Endometrial microvascular endothelial cells (primary cell): ENCODE results near the gene GATD1. TPM values are rescaled to one million over a fixed set of nuclear protein-coding genes. Genes with fewer than 3 reads are reported as not detected.

Source experiments
- in situ Hi-C: cut with HindIII; loops from 2 replicates; pipeline ENCODE4 v1.10.0; 2017; ENCODE audit warnings: low sequenced_read_pairs, low pct_unique_long_range_greater_than_20kb; ENCODE audit errors: inconsistent ontology term
- total RNA-seq: library from RNA; depleted of rRNA; stranded (reverse); fragments of >200 nt; gene quantifications from one replicate; pipeline ENCODE4 v1.2.3, GENCODE V29; 2015; ENCODE audit errors: inconsistent ontology term

The GATD1 gene
- total RNA-seq, 1 donor from 2014 or later = 36.2 TPM

DNA sequence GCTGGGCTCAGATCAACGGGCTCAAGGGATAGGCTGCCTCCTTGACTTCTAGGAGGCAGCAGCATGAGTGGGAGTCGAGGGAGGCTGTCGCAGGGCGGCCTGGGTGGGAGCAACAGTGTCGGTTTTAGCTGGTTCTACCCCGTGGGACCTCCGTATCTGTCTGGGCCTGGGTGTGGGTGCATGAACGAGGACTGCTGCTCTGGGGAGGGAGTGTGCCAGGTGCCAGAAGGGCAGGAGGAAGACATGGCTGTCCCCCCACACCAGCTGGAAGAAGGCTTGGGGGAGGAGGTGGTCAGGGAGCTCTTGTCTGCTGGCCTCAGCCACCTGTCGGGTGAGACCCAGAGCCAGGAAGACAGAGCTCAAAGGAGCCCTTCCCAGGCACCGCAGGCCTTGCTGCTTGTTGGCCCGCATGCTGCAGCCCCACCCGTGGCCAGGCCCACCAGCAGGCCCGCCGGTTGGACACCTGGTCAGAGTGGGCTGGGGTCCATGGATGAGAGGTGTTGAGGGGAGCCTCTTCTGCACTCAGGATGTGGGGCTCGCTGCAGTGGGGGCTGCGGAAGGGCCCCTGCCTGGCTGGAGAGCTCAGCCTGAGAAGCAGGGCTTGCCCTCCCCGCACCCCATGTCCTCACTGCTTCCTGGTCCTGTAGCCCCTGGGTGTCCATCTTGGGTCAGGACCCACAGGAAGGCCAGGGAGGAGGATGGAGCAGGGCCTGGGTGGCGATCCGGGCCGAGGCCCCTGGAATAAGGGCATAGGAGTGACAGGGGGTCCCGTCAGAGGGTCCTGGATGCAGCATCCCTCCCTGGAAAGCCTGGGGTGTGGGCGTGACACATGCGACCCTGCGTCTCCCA is 9.2 kb upstream of the GATD1 start:
- in situ Hi-C loops = no loop called here

GRCh38 chr11:783581-784015 is 6.3 kb upstream of the GATD1 start:
- in situ Hi-C loops = no loop called here

DNA sequence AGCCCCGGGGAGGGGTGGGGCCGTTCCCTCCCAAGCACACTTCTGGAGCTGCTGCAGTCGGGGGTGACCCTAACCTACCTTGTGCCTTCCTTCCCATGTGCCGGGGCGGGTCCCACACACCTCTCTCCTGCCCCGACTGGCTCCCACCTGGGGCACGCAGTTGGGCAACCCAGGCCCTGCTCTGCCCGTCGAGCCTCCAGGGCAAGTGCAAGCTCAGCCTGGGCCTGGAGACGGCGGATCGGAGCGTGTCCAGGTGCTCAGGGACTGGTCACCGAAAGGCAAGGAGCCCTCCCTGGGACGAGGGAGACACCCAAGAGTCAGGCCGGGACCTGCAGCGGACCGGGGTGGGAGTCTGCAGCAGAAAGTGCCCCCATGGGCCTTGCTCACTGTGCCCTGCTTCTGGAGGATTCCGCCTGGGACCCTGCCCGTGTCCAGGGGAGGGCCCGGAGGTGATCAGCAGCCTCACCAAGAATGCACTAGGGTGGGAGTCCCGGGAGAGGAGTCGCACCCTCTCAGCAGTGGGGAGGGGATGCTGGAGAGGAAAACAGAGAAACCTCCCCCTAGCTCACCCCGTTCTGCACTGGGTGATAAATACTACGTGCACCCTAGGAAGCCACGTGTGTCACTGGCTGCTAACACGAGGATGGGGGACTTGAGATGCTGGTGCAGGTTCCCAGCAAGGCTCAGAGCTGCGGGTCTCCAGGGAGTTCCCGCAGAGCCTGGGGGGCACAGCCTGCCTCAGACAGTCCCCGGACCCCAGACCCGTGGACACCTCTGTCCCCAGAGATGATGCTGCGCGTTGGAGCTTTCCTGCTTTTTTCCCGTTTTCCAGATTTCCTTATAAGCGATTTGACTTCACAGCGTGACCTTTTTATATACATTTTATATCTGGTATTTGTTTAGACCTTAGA is 5.2 kb upstream of the GATD1 start:
- in situ Hi-C loops = no loop called here

DNA sequence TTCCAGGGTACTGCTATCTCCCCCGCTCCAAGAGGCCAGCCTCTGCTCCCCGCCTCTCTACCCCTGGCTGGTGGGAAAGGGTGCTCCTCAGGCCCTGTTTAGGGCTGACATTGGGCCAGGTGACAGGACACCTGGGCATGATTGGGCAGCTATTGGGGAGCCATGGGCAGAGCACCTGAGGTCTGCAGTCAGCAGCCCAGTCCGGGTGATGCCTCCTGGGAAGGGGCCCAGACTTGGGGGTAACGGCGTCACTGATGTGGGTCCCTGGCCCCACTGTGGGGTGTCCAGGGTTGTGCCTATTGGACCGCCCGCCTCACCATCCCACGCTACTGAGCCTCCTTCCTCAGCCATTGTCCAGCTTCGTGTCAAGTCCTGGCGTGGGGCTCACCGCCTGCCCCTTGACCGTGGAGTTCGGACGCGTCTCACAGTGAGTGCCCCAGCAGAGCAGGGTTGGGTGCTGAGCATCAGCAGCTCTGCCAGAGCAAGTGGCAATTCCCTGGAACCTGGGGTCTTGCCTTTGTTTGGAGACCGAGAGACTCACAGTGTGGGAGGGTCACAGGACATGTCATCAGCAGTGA is 2.8 kb upstream of the GATD1 start:
- in situ Hi-C loops = no loop called here

GRCh38 chr11:778976-779954 is 2.0 kb upstream of the GATD1 start:
- in situ Hi-C loops = no loop called here

GRCh38 chr11:776561-777287 is 563 bp downstream of the GATD1 start:
- in situ Hi-C loops = no loop called here

DNA sequence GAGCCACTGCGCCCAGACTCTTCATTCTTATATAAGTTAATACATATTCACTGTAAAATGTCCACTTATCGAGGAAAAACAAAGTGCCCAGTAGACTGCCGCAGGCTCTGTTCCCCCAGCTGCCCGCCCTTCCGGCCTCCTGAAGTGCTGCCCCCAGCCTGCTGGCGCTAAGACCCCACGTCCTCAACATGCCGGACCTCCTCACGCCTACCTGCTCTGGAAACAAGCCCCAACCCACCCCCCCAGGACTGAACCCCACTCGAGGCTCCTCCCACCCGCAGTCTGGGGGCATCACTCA is 1.1 kb downstream of the GATD1 start:
- in situ Hi-C loops = no loop called here

GRCh38 chr11:774873-775592 is 2.3 kb downstream of the GATD1 start:
- in situ Hi-C loops = no loop called here

DNA sequence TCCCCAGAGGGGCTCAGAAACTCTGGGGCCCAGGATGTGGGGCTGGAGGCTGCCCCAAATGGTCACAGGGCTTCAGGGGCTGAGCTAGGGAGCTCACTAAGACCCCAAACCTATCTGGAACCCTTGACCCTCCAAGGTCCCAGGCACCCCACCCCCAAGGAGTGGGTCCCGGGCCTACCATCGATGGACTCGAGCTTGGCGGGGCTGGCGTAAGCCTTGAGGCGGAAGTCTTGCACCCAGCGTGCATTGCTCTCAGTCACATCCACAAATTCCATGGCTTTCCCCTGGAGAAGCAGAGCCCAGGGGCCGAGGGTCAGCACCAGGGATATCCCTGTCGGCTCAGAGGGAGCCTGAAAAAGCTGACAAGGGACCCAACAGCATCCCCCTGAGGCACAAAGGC is 3.5 kb downstream of the GATD1 start:
- in situ Hi-C loops = no loop called here

GRCh38 chr11:773425-773824 is 3.9 kb downstream of the GATD1 start:
- in situ Hi-C loops = no loop called here

DNA sequence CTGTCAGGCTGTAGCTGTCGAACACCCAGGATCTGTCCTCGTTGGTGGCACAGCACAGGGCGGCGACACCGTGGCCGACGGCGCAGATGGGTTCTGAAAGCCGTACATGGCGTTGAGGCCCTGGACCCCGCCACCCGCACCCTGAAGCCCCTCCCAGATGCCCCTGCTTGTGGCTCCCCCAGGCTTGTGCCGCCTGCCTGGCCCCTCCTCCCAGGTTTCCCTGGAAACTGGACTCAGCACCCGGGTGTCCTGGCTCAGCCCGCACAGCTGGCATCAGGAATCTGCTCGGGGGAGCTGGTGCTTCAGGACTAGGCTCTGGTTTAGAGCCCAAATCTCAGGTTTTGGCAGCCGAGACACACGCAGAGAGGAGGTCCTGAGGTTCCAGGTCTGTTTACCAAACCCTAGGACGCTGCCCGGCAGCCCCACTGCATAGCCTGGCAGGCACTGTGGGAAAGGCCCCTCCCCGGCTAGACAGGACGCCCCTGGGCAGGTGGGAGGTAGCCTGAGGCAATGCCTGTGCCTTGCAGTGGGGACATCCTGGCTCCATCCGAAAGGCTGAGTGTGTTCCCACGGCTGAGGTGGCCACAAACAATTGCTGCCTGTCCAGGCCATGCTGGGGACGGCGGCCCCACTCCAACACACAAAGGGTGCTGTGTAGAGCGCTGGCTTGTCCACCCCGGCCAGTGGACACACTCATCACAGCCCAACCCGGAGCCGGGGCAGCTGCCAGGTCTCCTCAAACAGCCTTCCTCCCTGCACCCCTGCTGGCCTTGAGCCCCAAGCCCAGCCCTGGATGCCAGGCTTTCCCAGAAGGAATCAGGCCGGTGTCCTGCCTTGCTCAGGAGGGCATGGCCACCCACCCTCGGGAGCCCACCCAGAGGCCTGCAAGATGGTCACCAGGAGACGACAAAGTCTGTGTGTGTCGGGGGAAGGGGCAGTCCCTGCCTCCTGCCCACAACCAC is 4.6 kb downstream of the GATD1 start:
- in situ Hi-C loops = no loop called here

- in situ Hi-C loops = no loop called here
These were observed 5.6 kb downstream of the GATD1 start for GRCh38 chr11:771617-772204.

GRCh38 chr11:770642-771616 is 6.4 kb downstream of the GATD1 start:
- in situ Hi-C loops = no loop called here

DNA sequence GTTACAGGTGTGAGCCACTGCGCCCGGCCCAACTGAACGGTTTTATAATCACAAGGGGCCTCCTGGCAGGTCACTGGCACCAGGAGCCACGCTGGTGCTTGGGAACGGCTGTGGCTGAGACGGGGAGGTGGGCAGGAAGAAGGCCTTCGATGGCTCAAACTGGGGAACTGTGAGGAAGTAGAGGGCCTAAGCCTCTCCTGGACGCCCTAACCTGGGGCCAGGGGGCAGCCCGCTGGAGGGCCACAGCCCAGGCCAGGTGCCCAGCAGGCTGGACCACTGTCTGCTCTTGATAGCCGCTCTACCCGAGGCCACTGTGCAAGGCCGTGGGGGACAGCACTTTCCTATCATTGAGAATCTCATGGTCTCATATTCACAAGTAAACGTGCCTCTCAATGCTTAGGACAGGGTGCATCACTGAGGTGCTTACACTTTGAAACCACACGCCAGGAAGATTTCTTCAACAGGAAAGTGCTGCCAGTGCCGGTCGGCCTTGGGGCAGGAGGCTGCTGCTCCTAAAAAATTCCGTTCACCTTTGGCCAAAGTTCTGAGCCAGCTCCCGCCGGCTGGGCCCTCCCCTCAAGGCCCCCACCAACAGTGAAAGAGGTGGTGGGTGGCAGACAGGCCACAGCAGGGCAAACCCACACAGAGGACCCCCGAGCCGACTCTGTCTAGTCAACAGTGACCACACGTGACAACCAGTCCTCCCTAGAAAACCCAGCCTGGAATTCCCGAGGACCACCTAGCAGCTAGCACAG is 7.2 kb downstream of the GATD1 start:
- in situ Hi-C loops = no loop called here
